ENCODE measurements around the gene CHST7. TPM values are rescaled to one million over a fixed set of nuclear protein-coding genes. Genes with fewer than 3 reads are reported as not detected.

The CHST7 gene
- total and polyA plus RNA-seq, 2 of the 4 experiments (the other 2 are of a cell fraction) = 2.9 to 4.8 TPM

DNA sequence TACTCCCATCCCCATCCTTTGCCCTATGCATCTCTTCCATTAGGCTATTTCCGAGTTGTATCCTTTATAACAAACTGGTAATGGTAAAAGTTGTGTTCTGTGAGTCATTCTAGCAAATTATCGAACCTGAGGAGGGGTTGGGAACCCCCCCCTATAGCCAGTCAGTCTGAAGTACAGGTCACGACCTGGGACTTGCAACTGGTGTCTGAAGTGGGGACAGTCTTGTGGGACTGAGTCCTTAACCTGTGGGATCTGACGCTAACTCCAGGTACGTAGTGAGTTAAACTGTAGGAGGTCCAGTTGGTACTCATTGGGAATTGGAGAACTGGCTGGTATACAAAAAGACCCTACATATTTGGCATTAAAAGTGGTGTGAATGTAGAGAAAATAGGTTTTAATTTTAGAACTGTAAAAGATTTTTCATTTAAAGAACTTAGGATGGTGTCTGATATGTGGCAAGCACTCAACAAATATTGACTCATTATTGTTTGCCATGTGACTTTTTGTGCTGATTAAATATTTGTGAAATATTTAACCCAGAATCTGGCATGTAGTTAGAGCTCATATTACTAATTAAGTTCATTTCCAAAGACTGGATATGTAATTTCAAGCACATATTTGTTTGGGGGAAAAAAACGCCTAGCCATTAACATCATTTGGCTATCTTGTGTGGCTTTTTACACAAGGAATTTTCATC is 50.7 kb downstream of the CHST7 start:
- H4K5ac ChIP-seq (ENCODE audit: low read depth, low read length) = no peak overlapping the region
- H3K9ac ChIP-seq (ENCODE audit: low read depth, low read length) = no peak overlapping the region
- no peak for ATAC-seq (ENCODE audit: low read depth)
- no peak overlapping the region for H3K4me3 ChIP-seq (ENCODE audit: insufficient read depth, low read depth, low read length)
- H3K36me3 ChIP-seq (ENCODE audit: control insufficient read depth, insufficient read depth, low read length) = no peaks in the 10 kb centered on the region; the same call in 1 of the 2 replicates
- no peak overlapping the region for H3K23ac ChIP-seq (ENCODE audit: low read depth, low read length)
- no peak overlapping the region for H4K8ac ChIP-seq (ENCODE audit: low read depth in 2 of 2, low read length in 2 of 2)
- no peak overlapping the region for H2AFZ ChIP-seq (replicated peaks; ENCODE audit: low read length, poor library complexity)
- H2AK9ac ChIP-seq (replicated peaks; ENCODE audit: low read depth, low read length, poor library complexity) = no peak overlapping the region
- intact Hi-C loops (cut with micrococcal nuclease) = no loop called here
- H4K20me1 ChIP-seq (ENCODE audit: insufficient read depth, low read length) = no peaks in the 10 kb centered on the region
- peaks cover 3 to 5% of the 10 kb centered on the region in 2 experiments; a peak in 3 of 4 replicates for H3K79me1 ChIP-seq (ENCODE audit: low read depth in 1 of 2, low read length in 2 of 2)
- in situ Hi-C loops (cut with MboI; ENCODE audit: low sequenced_read_pairs) = no loop called here
- H3K4me1 ChIP-seq (ENCODE audit: control insufficient read depth, insufficient read depth, low read length) = peaks cover 10% of the 10 kb centered on the region
- H3K27ac ChIP-seq (ENCODE audit: insufficient read depth, low read length) = no peak overlapping the region
- no TSS peak for BruUV-seq (replicated peaks)
- TF ChIP-seq, protein P1, sequence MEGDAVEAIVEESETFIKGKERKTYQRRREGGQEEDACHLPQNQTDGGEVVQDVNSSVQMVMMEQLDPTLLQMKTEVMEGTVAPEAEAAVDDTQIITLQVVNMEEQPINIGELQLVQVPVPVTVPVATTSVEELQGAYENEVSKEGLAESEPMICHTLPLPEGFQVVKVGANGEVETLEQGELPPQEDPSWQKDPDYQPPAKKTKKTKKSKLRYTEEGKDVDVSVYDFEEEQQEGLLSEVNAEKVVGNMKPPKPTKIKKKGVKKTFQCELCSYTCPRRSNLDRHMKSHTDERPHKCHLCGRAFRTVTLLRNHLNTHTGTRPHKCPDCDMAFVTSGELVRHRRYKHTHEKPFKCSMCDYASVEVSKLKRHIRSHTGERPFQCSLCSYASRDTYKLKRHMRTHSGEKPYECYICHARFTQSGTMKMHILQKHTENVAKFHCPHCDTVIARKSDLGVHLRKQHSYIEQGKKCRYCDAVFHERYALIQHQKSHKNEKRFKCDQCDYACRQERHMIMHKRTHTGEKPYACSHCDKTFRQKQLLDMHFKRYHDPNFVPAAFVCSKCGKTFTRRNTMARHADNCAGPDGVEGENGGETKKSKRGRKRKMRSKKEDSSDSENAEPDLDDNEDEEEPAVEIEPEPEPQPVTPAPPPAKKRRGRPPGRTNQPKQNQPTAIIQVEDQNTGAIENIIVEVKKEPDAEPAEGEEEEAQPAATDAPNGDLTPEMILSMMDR (conservative IDR thresholded peaks at IDR 0.05; ENCODE audit: low read depth, low read length) = no peak
- no peak for TF ChIP-seq RCOR1 (IDR thresholded peaks at IDR 0.05; ENCODE audit: insufficient replicate concordance, low read length)
- no peak for TF ChIP-seq MAFK (IDR thresholded peaks at IDR 0.05; ENCODE audit: low read depth, low read length)
- TF ChIP-seq SMC3 (IDR thresholded peaks at IDR 0.05; ENCODE audit: low read depth, low read length) = no peak
- dilution Hi-C loops (cut with HindIII; ENCODE audit: low sequenced_read_pairs, unreplicated experiment) = no loop called here
- H2BK15ac ChIP-seq (ENCODE audit: low read depth, low read length) = no peak overlapping the region
- no peak overlapping the region for H2BK5ac ChIP-seq (ENCODE audit: low read depth, low read length, poor library complexity, severe bottlenecking)
- no peak overlapping the region for H2AK5ac ChIP-seq (ENCODE audit: low read depth, low read length)
- no peak overlapping the region for H3K18ac ChIP-seq (ENCODE audit: low read depth, low read length)
- no peaks in the 10 kb centered on the region for H3K9me3 ChIP-seq (ENCODE audit: control insufficient read depth, insufficient read depth, low read length)
- DNase-seq = no peak
- H2BK20ac ChIP-seq (ENCODE audit: low read depth, low read length) = no peak overlapping the region
- ChIA-PET POLR2A (ENCODE audit: unreplicated experiment) (no interaction called here), CTCF (no interaction called here)
- H2BK120ac ChIP-seq (ENCODE audit: low read depth, low read length) = no peak overlapping the region
- H3K4ac ChIP-seq (ENCODE audit: low read depth, low read length) = no peak overlapping the region
- H3K14ac ChIP-seq (replicated peaks; ENCODE audit: low read depth, low read length) = no peak overlapping the region
- peaks cover 4% of the 10 kb centered on the region; the same call in 1 of the 2 replicates for H3K9me1 ChIP-seq (ENCODE audit: insufficient read depth, low read length)
- no peak overlapping the region for H3K4me2 ChIP-seq (ENCODE audit: low read depth, low read length)
- H3K56ac ChIP-seq (ENCODE audit: extremely low read depth, insufficient read depth, low read length) = no peak overlapping the region
- WGBS, 2 experiments (ENCODE audit: extremely low coverage in 2 of 2, insufficient read length in 1 of 2) = no CpG with 5 or more reads among the region's 6 CpGs
- H4K91ac ChIP-seq (ENCODE audit: insufficient read depth, low read depth, low read length) = no peak overlapping the region
- no peaks in the 10 kb centered on the region for H3K27me3 ChIP-seq (ENCODE audit: control insufficient read depth, insufficient read depth, low read length)
